ENCODE measurements around the gene TEX264.

TEX264 gene

GRCh38 chr3:51686056-51686455 is 15.0 kb downstream of the TEX264 start:
- Mint-ChIP-seq H3K36me3 (ENCODE audit: low read depth) (peaks cover 22% of the 10 kb centered on the region), H3K9me3 (no peaks in the 10 kb centered on the region), H3K27me3 (ENCODE audit: low read depth) (no peaks in the 10 kb centered on the region), H3K4me3 (no peak overlapping the region), H3K27ac (peak overlapping the region; percentile 19 to 57 (median 48)), H3K4me1 (peaks cover 38% of the 10 kb centered on the region)
- no peak for TF ChIP-seq CTCF (IDR thresholded peaks at IDR 0.05; ENCODE audit: unreplicated experiment in 3 of 3)

GRCh38 chr3:51686512-51687215 is 15.6 kb downstream of the TEX264 start:
- peak overlapping the region in 1 of 3 experiments; percentile 51 for H3K4me3 Mint-ChIP-seq
- no peaks in the 10 kb centered on the region for H3K9me3 Mint-ChIP-seq
- H3K27ac Mint-ChIP-seq: peak overlapping the region in 2 of 3 experiments; percentile 48 to 57
- H3K36me3 Mint-ChIP-seq (ENCODE audit: low read depth): peaks cover 19% of the 10 kb centered on the region
- H3K27me3 Mint-ChIP-seq (ENCODE audit: low read depth): no peaks in the 10 kb centered on the region
- H3K4me1 Mint-ChIP-seq: peaks cover 33% of the 10 kb centered on the region
- no peak for TF ChIP-seq CTCF (IDR thresholded peaks at IDR 0.05; ENCODE audit: unreplicated experiment in 3 of 3)

GRCh38 chr3:51687431-51688205 is 16.6 kb downstream of the TEX264 start:
- Mint-ChIP-seq H3K36me3 (ENCODE audit: low read depth) (peaks cover 15% of the 10 kb centered on the region), H3K27ac (peak overlapping the region in 1 of 3 experiments; percentile 57), H3K4me3 (no peak overlapping the region), H3K9me3 (no peaks in the 10 kb centered on the region), H3K4me1 (peaks cover 28% of the 10 kb centered on the region), H3K27me3 (ENCODE audit: low read depth) (no peaks in the 10 kb centered on the region)
- no peak for TF ChIP-seq CTCF (IDR thresholded peaks at IDR 0.05; ENCODE audit: unreplicated experiment in 3 of 3)

GRCh38 chr3:51688206-51688600 is 17.2 kb downstream of the TEX264 start:
- Mint-ChIP-seq H3K27me3 (ENCODE audit: low read depth) (no peaks in the 10 kb centered on the region), H3K27ac (no peak overlapping the region), H3K9me3 (no peaks in the 10 kb centered on the region), H3K4me3 (no peak overlapping the region), H3K36me3 (ENCODE audit: low read depth) (peaks cover 15% of the 10 kb centered on the region), H3K4me1 (peaks cover 28% of the 10 kb centered on the region)
- no peak for TF ChIP-seq CTCF (IDR thresholded peaks at IDR 0.05; ENCODE audit: unreplicated experiment in 3 of 3)

GRCh38 chr3:51691021-51691420 is 20.0 kb downstream of the TEX264 start:
- no peak for TF ChIP-seq CTCF (IDR thresholded peaks at IDR 0.05; ENCODE audit: unreplicated experiment in 3 of 3)
- no peaks in the 10 kb centered on the region for H3K9me3 Mint-ChIP-seq
- H3K27ac Mint-ChIP-seq: no peak overlapping the region
- peaks cover 17% of the 10 kb centered on the region for H3K4me1 Mint-ChIP-seq
- H3K4me3 Mint-ChIP-seq: no peak overlapping the region
- H3K36me3 Mint-ChIP-seq (ENCODE audit: low read depth): peaks cover 4% of the 10 kb centered on the region
- no peaks in the 10 kb centered on the region for H3K27me3 Mint-ChIP-seq (ENCODE audit: low read depth)
